Retinal pigment epithelial cell (primary cell): ENCODE measurements around the gene CST3.

Experiments
- DNase-seq: peaks from one replicate; pipeline ENCODE4 v3.0.0-alpha.2; 2010; ENCODE audit warnings: low read depth
- H3K4me3 ChIP-seq: 2 replicates; pipeline ENCODE4 v1.5.1; 2011; ENCODE audit warnings: mild to moderate bottlenecking, low read length, control low read depth, moderate library complexity
- CTCF ChIP-seq: conservative IDR thresholded peaks from 2 replicates; pipeline ENCODE4 v1.5.1; 2011; ENCODE audit warnings: low read depth, low read length, control low read depth, inconsistent platforms

The CST3 gene

GRCh38 chr20:23643659-23644058 lies 5.9 kb upstream of the CST3 start:
- no peak for DNase-seq
- H3K4me3 ChIP-seq, result no peak overlapping the region

DNA sequence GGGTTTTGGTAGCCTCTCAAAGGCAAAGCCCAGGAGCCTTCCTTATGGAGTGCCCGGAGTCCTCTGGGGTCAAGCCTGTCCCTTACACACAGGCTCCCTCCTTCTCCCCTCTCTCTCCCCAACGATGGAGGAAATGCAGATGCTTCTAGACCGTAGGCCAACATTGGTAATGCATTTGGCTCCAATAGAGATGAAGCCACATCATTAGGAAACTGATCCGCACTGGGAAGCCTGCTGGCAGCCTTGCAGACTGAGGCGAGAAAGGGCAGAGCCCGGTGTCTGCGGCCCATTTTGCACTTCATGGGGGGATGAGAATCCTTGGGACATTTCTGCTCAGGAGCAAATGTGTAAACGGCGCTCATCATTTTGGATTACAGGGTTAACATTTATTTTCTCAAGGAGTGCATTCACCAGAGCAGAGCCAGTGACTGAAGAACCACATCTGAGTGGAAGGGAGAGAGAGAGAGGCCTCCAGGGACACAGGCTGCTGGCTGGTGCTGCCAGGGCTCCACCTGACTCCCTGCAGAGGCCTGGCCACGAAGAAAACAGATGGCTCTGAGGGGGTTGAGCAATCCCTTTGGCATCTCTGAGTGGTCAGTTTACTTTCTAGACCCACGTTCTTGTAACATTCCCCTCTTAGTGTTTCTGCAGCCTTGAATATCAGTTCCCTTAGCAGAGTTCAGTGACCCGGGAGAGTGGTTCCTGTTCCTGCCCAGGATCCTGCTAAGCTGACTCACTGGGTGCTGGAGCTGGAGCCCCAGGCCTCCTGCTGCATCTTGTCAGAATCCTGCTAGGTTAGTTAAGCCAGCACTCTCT lies 4.4 kb upstream of the CST3 start:
- H3K4me3 ChIP-seq, result no peak overlapping the region
- TF ChIP-seq CTCF, result no peak
- DNase-seq, result no peak

More at GRCh38 chr20:23643659-23644058, 5.9 kb upstream of the CST3 start:
- no peak for TF ChIP-seq CTCF

- H3K4me3 ChIP-seq, result no peak overlapping the region
- no peak for TF ChIP-seq CTCF
- DNase-seq, result no peak
Measured at GRCh38 chr20:23640671-23641667, 3.2 kb upstream of the CST3 start.

DNA sequence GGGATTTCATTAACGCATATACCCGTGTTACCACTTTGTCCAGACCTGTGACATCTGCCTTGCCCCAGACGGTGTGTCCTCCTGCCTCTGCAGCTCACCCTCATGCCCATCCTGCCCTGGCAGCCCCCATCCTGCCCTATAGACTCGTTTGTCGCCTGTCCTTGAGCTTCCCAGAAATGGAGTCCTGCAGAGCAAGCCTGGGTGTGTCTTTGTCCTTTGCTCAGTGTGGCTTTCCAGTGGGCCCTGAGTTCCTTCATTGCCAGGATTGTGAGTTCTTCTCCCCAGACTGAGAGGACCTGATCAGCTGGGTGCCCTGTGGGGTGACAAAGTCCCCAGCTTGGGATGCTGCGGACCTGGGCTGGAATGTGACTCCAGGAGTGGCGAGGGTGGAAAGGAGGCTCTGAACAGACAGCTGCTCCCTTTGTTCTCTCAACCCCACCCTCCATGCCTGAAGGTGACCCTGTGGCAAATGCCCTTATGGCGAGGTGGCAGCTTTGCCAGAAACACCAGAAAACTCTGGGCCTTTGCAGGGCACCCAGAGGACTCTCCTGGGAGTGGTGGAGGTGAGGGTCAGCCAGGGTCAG lies 2.4 kb upstream of the CST3 start:
- TF ChIP-seq CTCF, result no peak
- no peak overlapping the region for H3K4me3 ChIP-seq
- DNase-seq, result no peak

DNA sequence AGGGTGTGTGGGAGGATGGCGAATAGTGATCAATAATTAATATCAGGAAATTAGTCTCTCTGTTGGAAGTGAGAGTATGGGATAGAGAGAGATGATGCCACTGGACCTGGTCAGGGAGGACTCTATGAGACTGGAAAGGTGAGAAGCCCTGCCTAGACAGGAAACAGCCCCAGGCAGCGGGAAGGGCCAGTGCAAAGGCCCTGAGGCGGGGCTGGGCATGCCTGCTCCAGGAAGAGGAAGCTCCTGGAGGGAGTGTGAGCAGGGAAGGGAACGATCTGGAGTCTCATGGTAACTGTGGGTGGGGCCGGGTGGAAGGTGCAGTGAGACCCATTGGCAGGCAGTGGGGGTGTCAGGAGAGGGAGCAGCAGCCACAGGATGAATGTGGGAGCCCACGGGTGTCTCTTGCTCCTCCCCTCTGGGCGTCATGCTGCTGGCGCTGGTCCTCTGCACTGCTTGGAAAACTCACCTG lies 1.8 kb upstream of the CST3 start:
- H3K4me3 ChIP-seq, result no peak overlapping the region
- TF ChIP-seq CTCF, result no peak
- DNase-seq, result no peak

- no peak for DNase-seq
- TF ChIP-seq CTCF, result no peak
- no peak overlapping the region for H3K4me3 ChIP-seq
Measured at GRCh38 chr20:23638309-23638708, 554 bp upstream of the CST3 start.
